B cell (primary cell): ENCODE data around the gene CTXND1.

Experiments used
- EZH2 ChIP-seq: IDR thresholded peaks from 2 replicates; pipeline ENCODE4 v1.6.1; 2012; ENCODE audit warnings: borderline replicate concordance, low read depth, mild to moderate bottlenecking, moderate library complexity, low read length; ENCODE audit not compliant: insufficient read depth, poor library complexity, severe bottlenecking
- TF ChIP-seq, protein P1 (sequence below): fragments of 200-600 bp; IDR thresholded peaks from one replicate; pipeline ENCODE4 v1.8.0; 2022; ENCODE audit warnings: antibody characterized with exemption, mild to moderate bottlenecking

DNA sequence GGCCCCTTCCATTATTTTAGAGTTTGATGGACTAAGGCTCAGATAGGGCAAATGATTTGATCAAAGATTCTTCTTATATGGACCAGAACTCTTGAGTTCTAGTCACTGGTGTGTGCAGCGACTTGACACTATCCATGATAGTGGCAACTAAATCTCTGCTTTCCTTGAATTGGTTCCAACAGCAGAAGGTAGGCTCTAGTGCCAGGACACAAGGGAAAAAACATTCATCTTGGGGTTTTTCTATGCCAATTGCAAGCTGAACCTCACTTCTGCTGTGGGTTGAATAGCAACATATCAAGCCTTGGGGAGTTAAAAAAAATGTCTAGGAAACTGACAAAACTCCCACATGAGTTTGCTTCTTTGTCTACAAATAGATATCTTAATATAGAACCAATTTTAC, 35.1 kb downstream of the CTXND1 start:
- TF ChIP-seq, protein P1, sequence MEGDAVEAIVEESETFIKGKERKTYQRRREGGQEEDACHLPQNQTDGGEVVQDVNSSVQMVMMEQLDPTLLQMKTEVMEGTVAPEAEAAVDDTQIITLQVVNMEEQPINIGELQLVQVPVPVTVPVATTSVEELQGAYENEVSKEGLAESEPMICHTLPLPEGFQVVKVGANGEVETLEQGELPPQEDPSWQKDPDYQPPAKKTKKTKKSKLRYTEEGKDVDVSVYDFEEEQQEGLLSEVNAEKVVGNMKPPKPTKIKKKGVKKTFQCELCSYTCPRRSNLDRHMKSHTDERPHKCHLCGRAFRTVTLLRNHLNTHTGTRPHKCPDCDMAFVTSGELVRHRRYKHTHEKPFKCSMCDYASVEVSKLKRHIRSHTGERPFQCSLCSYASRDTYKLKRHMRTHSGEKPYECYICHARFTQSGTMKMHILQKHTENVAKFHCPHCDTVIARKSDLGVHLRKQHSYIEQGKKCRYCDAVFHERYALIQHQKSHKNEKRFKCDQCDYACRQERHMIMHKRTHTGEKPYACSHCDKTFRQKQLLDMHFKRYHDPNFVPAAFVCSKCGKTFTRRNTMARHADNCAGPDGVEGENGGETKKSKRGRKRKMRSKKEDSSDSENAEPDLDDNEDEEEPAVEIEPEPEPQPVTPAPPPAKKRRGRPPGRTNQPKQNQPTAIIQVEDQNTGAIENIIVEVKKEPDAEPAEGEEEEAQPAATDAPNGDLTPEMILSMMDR, result no peak
- TF ChIP-seq EZH2, result no peak
